Smooth muscle cell (in vitro differentiated cells): ENCODE measurements around the gene CEP128. TPM values are rescaled to one million over a fixed set of nuclear protein-coding genes. Genes with fewer than 3 reads are reported as not detected.

Experiments
- DNase-seq: peaks from one replicate; lab custom pipeline; 2025; ENCODE audit not compliant: unreplicated experiment; lab: John Stamatoyannopoulos, UW
- H2AFZ ChIP-seq: fragments of 200-600 bp; sonication (generic); 2 replicates; pipeline ENCODE4 v1.6.0; 2016; ENCODE audit warnings: antibody characterized with exemption, low read depth, mild to moderate bottlenecking
- H3F3A ChIP-seq: fragments of 200-600 bp; sonication (generic); 2 replicates; pipeline ENCODE4 v1.6.0; 2017; ENCODE audit warnings: antibody characterized with exemption, low read depth
- H3K27ac ChIP-seq: fragments of 200-600 bp; sonication (generic); 2 replicates; pipeline ENCODE4 v1.5.1; 2016; ENCODE audit warnings: low read depth, mild to moderate bottlenecking
- H3K27me3 ChIP-seq: fragments of 200-600 bp; sonication (generic); 2 replicates; pipeline ENCODE4 v1.6.1; 2016; ENCODE audit warnings: low read depth, mild to moderate bottlenecking
- H3K36me3 ChIP-seq: fragments of 200-600 bp; sonication (generic); 2 replicates; pipeline ENCODE4 v1.5.1; 2016; ENCODE audit warnings: low read depth
- H3K4me1 ChIP-seq: fragments of 200-600 bp; sonication (generic); 2 replicates; pipeline ENCODE4 v1.5.1; 2016; ENCODE audit warnings: low read depth
- H3K4me2 ChIP-seq: fragments of 200-600 bp; sonication (generic); 2 replicates; pipeline ENCODE4 v1.6.0; 2016; ENCODE audit warnings: mild to moderate bottlenecking
- H3K4me3 ChIP-seq: fragments of 200-600 bp; sonication (generic); 2 replicates; pipeline ENCODE4 v1.5.1; 2016; ENCODE audit warnings: mild to moderate bottlenecking
- H3K79me2 ChIP-seq: fragments of 200-600 bp; sonication (generic); 2 replicates; pipeline ENCODE4 v1.6.0; 2016; ENCODE audit warnings: low read depth, mild to moderate bottlenecking
- H3K9ac ChIP-seq: fragments of 200-600 bp; sonication (generic); 2 replicates; pipeline ENCODE4 v1.6.0; 2016; ENCODE audit warnings: low read depth
- H3K9me3 ChIP-seq: fragments of 200-600 bp; sonication (generic); replicated peaks from 2 replicates; pipeline ENCODE4 v1.5.1; 2016; ENCODE audit warnings: low read depth
- H4K20me1 ChIP-seq: fragments of 200-600 bp; sonication (generic); 2 replicates; pipeline ENCODE4 v1.6.0; 2016; ENCODE audit warnings: low read depth
- WGBS: methylation state at CpG from one replicate; pipeline ENCODE4 v1.1.7; 2016; ENCODE audit warnings: low lambda C conversion rate; 5-methylcytosine and 5-hydroxymethylcytosine counted together
- polyA plus RNA-seq: library from polyadenylated mRNA; unstranded; fragments of >200 nt; fragmentation: Nextera tagmentation; extraction: Ambion mirVana; gene quantifications from 2 replicates; pipeline ENCODE4 v1.2.1, GENCODE V29; 2016
- total RNA-seq: library from RNA; depleted of rRNA; stranded (reverse); fragments of >200 nt; gene quantifications from 2 replicates; pipeline ENCODE4 v1.2.3, GENCODE V29; 2014
- TF ChIP-seq, protein P1 (sequence below): fragments of 200-600 bp; sonication (generic); IDR thresholded peaks from 2 replicates; pipeline ENCODE4 v1.5.1; 2017; ENCODE audit warnings: borderline replicate concordance, mild to moderate bottlenecking, antibody characterized with exemption; ENCODE audit not compliant: insufficient read depth, poor library complexity, severe bottlenecking

The CEP128 gene
- total and polyA plus RNA-seq, 2 experiments from 2014 or later, result 2.7 to 4.4 TPM

DNA sequence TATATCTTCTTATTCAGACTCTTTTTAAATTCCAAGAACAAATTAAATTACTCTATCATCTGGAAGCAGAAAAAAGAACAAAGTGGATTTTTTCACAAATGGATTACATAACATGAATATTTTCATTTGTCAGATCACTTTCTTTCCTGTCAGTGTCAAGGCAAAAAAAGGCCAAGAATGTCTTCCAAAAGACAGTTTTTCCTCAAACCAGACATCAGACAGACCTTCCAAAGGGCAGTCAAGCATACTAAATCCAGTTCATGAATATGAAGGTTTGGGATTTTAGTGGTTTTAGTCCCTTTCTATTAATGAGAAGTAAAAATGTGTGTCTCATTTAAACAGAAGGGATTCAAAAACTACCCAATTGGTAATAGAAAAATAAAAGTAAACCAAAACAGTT lies 336.0 kb downstream of the CEP128 start:
- no peak overlapping the region for H3K27ac ChIP-seq
- H3F3A ChIP-seq, result no peaks in the 10 kb centered on the region
- H3K4me2 ChIP-seq, result no peak overlapping the region
- H3K27me3 ChIP-seq, result no peaks in the 10 kb centered on the region
- H3K4me1 ChIP-seq, result no peaks in the 10 kb centered on the region
- H3K9ac ChIP-seq, result no peak overlapping the region
- no peak for DNase-seq
- H3K79me2 ChIP-seq, result no peaks in the 10 kb centered on the region
- TF ChIP-seq, protein P1, sequence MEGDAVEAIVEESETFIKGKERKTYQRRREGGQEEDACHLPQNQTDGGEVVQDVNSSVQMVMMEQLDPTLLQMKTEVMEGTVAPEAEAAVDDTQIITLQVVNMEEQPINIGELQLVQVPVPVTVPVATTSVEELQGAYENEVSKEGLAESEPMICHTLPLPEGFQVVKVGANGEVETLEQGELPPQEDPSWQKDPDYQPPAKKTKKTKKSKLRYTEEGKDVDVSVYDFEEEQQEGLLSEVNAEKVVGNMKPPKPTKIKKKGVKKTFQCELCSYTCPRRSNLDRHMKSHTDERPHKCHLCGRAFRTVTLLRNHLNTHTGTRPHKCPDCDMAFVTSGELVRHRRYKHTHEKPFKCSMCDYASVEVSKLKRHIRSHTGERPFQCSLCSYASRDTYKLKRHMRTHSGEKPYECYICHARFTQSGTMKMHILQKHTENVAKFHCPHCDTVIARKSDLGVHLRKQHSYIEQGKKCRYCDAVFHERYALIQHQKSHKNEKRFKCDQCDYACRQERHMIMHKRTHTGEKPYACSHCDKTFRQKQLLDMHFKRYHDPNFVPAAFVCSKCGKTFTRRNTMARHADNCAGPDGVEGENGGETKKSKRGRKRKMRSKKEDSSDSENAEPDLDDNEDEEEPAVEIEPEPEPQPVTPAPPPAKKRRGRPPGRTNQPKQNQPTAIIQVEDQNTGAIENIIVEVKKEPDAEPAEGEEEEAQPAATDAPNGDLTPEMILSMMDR, result no peak
- no peak overlapping the region for H3K4me3 ChIP-seq
- no peaks in the 10 kb centered on the region for H3K9me3 ChIP-seq
- H2AFZ ChIP-seq, result no peak overlapping the region
- no peaks in the 10 kb centered on the region for H3K36me3 ChIP-seq
- H4K20me1 ChIP-seq, result no peaks in the 10 kb centered on the region

DNA sequence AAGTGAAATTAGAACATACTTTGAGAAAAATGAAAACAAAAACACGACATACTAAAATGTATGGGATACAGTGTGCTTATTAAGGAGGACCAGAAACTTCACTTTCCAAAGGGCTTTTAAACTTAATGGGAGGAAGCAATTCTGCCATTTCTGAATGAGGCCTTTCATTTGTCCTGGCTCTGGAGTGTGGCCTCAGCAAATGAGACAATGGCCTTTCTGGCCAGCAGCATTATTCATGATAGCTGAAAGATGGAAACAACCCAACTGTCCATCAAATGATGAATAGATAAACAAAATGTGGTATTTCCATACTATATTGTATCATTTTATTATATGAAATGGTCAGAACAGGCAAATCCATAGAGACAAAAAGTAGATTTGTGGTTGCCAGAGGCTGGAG lies 338.6 kb downstream of the CEP128 start:
- Histone ChIP-seq H3K4me3 (no peak overlapping the region), H3K9ac (no peak overlapping the region), H3K9me3 (no peaks in the 10 kb centered on the region), H3K4me2 (no peak overlapping the region), H3K27ac (no peak overlapping the region), H3K36me3 (no peaks in the 10 kb centered on the region), H2AFZ (no peak overlapping the region), H3K27me3 (no peaks in the 10 kb centered on the region), H3K4me1 (no peaks in the 10 kb centered on the region), H3F3A (no peaks in the 10 kb centered on the region), H4K20me1 (no peaks in the 10 kb centered on the region), H3K79me2 (no peaks in the 10 kb centered on the region)
- no peak for DNase-seq
- TF ChIP-seq, protein P1, result no peak
- WGBS, result 91% methylated on average over 1 of the region's 1 CpG

DNA sequence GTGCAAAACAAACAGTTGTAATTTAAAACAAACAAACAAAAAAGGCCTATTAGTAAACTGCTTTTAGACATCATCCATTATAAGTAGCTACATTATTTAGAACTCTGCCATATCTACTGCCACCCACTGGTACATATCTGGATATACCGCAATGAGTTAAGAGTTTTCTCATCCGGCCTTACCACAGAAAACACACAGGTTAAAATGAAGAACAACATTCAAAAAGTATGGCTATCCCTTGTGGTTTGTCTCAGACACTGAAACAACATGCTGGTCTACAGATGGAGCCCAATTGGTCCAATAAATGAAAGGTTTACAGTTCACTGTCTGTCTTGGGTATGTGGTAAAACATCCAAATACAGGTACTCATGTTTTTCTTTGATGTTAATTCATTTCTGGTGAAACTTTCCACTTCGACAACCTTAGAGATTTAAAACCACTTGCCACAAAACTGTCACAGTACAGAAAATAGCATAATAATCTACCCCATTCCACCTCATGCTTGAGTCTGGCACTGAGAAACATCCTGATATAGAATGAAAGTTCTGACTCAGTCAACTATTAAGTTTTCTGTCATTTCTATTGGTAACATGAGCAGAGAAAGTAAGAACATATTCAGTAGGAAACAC lies 354.3 kb downstream of the CEP128 start:
- H4K20me1 ChIP-seq, result no peaks in the 10 kb centered on the region
- no peaks in the 10 kb centered on the region for H3K79me2 ChIP-seq
- no peaks in the 10 kb centered on the region for H3K36me3 ChIP-seq
- no peak for DNase-seq
- TF ChIP-seq, protein P1, result peak; percentile 56
- H3K9ac ChIP-seq, result no peak overlapping the region
- H3K27ac ChIP-seq, result no peak overlapping the region
- no peak overlapping the region for H3K4me2 ChIP-seq
- H3F3A ChIP-seq, result no peaks in the 10 kb centered on the region
- WGBS, result 61% methylated on average over 3 of the region's 3 CpGs
- no peak overlapping the region for H3K4me3 ChIP-seq
- no peaks in the 10 kb centered on the region for H3K4me1 ChIP-seq
- H2AFZ ChIP-seq, result no peak overlapping the region
- H3K9me3 ChIP-seq, result no peaks in the 10 kb centered on the region
- H3K27me3 ChIP-seq, result no peaks in the 10 kb centered on the region

DNA sequence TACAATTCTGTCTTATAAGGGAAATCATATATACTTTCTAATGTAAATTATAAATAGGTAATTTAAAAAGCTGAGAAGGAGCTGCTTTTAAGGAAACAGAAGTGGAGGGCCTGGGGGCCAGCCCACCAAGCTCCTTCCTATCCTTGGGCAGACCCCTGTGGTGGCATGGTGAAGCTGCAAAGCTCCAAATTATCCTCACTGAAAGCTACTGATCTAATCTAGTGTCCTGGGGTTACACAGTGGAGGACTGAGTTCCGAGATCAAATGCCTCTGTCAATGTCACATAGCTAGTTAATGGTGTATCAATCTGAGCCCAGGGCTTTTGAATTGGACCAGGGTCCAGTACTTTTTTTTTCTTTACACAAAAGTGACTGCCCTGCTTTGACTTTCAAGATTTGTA lies 355.4 kb downstream of the CEP128 start:
- TF ChIP-seq, protein P1, result no peak

More for the DNA sequence above, 355.4 kb downstream of the CEP128 start:
- no peak for DNase-seq
- Histone ChIP-seq H3K79me2 (no peaks in the 10 kb centered on the region), H3F3A (no peaks in the 10 kb centered on the region), H4K20me1 (no peaks in the 10 kb centered on the region), H3K4me2 (no peak overlapping the region), H3K4me1 (no peaks in the 10 kb centered on the region), H3K9me3 (no peaks in the 10 kb centered on the region), H3K27ac (no peak overlapping the region), H3K4me3 (no peak overlapping the region), H3K36me3 (no peaks in the 10 kb centered on the region), H3K9ac (no peak overlapping the region), H3K27me3 (no peaks in the 10 kb centered on the region), H2AFZ (no peak overlapping the region)
- WGBS, result 29% methylated on average over 1 of the region's 1 CpG
